GM06990 (cell line): ENCODE measurements around the gene ADCK2.
"Not testable (repeated sequence)": the region's sequence is repeated elsewhere in the genome, so short reads cannot be mapped to it uniquely, and the experiment has no call there.

ENCODE experiments used
- DNase-seq: peaks from one replicate; pipeline ENCODE4 v3.0.0-alpha.2; 2011; ENCODE audit not compliant: insufficient read length; ENCODE audit errors: extremely low read depth
- H3K27me3 ChIP-seq: replicated peaks from 2 replicates; pipeline ENCODE4 v1.6.0; 2011; ENCODE audit warnings: low read length; ENCODE audit not compliant: control insufficient read depth, insufficient read depth
- H3K36me3 ChIP-seq: 2 replicates; pipeline ENCODE4 v1.5.1; 2011; ENCODE audit warnings: low read length; ENCODE audit not compliant: control insufficient read depth, insufficient read depth
- H3K4me3 ChIP-seq: replicated peaks from 2 replicates; pipeline ENCODE4 v1.5.1; 2011; ENCODE audit warnings: low read depth, mild to moderate bottlenecking, control low read depth, low read length
- CTCF ChIP-seq: IDR thresholded peaks from 2 replicates; pipeline ENCODE4 v1.5.1; 2011; ENCODE audit warnings: low read length, control low read depth, mild to moderate bottlenecking, inconsistent platforms; ENCODE audit not compliant: insufficient read depth, poor library complexity, severe bottlenecking

Gene ADCK2

DNA sequence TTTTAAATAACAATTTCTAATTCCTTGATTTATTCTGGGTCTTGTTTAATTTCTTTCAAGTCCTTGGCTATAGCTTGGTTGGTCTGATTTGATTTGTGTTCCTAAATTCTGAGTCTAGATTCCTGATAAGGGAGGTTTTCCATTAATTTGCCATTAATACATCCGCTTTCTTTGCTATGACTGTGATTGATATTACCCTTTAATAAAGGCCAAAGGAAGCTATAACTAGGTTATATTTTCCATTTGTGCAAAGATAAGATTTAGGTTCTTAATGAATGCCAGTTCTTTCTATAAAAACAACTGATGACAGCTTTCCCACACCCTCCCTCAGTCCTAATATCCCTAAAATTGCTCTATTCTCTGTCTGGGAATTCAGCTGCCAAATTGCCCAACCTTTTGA lies 52.0 kb downstream of the ADCK2 start:
- no peak for DNase-seq
- H3K36me3 ChIP-seq, result no peaks in the 10 kb centered on the region; the same call in 1 of the 2 replicates
- no peak overlapping the region for H3K4me3 ChIP-seq
- H3K27me3 ChIP-seq, result no peaks in the 10 kb centered on the region
- no peak for TF ChIP-seq CTCF

DNA sequence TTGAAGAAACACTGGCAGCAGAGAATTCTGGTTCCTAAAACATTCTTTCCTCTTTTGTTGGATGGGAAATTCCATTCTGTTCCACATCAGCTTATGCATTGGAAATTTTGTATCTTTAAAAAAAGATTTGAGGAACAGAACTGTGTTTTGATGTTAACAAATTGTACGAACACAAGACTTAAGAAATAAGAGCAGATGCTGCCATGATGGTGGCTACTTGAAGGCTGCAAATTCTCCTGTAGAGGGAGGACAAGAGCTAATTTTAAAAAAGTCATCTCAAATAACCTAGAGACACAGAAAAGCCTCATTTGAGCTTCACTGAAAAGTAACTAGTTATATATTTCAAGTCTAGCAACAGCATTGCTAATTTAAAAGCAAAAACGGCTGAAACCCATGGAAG lies 53.5 kb downstream of the ADCK2 start:
- peak; percentile 49 for TF ChIP-seq CTCF
- Histone ChIP-seq H3K27me3 (no peaks in the 10 kb centered on the region), H3K4me3 (no peak overlapping the region), H3K36me3 (no peaks in the 10 kb centered on the region; the same call in 1 of the 2 replicates)
- no peak for DNase-seq

- Histone ChIP-seq H3K27me3 (no peaks in the 10 kb centered on the region), H3K4me3 (no peak overlapping the region), H3K36me3 (peaks cover 1% of the 10 kb centered on the region)
- no peak for TF ChIP-seq CTCF
- no peak for DNase-seq
These were observed 59.7 kb downstream of the ADCK2 start for GRCh38 chr7:140732416-140732815.

- no peak overlapping the region for H3K4me3 ChIP-seq
- peaks cover 1% of the 10 kb centered on the region for H3K36me3 ChIP-seq
- DNase-seq, result no peak
- no peaks in the 10 kb centered on the region for H3K27me3 ChIP-seq
- no peak for TF ChIP-seq CTCF
These were observed 61.4 kb downstream of the ADCK2 start for GRCh38 chr7:140734096-140734495.

- no peak for TF ChIP-seq CTCF
- DNase-seq, result no peak
- Histone ChIP-seq H3K36me3 (peaks cover 1% of the 10 kb centered on the region), H3K27me3 (no peaks in the 10 kb centered on the region), H3K4me3 (no peak overlapping the region)
These were observed 62.0 kb downstream of the ADCK2 start for GRCh38 chr7:140734729-140735128.

GRCh38 chr7:140738280-140738679 lies 65.5 kb downstream of the ADCK2 start:
- TF ChIP-seq CTCF, result no peak
- H3K36me3 ChIP-seq, result peaks cover 3% of the 10 kb centered on the region
- no peak overlapping the region for H3K4me3 ChIP-seq
- H3K27me3 ChIP-seq, result no peaks in the 10 kb centered on the region
- no peak for DNase-seq

DNA sequence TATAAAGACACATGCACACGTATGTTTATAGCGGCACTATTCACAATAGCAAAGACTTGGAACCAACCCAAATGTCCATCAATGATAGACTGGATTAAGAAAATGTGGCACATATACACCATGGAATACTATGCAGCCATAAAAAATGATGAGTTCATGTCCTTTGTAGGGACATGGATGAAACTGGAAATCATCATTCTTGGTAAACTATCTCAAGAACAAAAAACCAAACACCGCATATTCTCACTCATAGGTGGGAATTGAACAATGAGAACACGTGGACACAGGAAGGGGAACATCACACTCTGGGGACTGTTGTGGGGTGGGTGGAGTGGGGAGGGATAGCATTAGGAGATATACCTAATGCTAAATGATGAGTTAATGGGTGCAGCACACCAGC lies 70.5 kb downstream of the ADCK2 start:
- H3K4me3 ChIP-seq, result not testable (repeated sequence)

More for the DNA sequence above, 70.5 kb downstream of the ADCK2 start:
- H3K27me3 ChIP-seq, H3K36me3 ChIP-seq, DNase-seq: not testable (repeated sequence)
